Esophagus muscularis mucosa (tissue), 4 donors: ENCODE results near the gene C1QTNF7. TPM values are rescaled to one million over a fixed set of nuclear protein-coding genes. Genes with fewer than 3 reads are reported as not detected.

Experiments used
- DNase-seq: peaks from one replicate; pipeline ENCODE4 v3.0.0-alpha.2; 2017; ENCODE audit errors: extremely low spot score
- H3K27ac ChIP-seq, 4 donors: fragments of 200-600 bp; sonication (generic); replicated peaks in 1 of 4; 1 replicate in 3 of 4; 2 replicates in 1 of 4; pipeline ENCODE4 v1.5.1; 2016 to 2019; ENCODE audit warnings: mild to moderate bottlenecking in 1 of 4
- H3K27me3 ChIP-seq, 4 donors: fragments of 200-600 bp; sonication (generic); one replicate each; pipeline versions ENCODE4 v1.5.1 to v1.6.0; 2016 to 2019
- H3K36me3 ChIP-seq, 4 donors: fragments of 200-600 bp; sonication (generic); one replicate each; pipeline ENCODE4 v1.5.1; 2016 to 2019
- H3K4me1 ChIP-seq, 4 donors: fragments of 200-600 bp; sonication (generic); one replicate each; pipeline ENCODE4 v1.5.1; 2016 to 2019
- H3K4me3 ChIP-seq, 4 donors: fragments of 200-600 bp; sonication (generic); 1 replicate in 2 of 4; 2 replicates in 2 of 4; pipeline ENCODE4 v1.5.1; 2016 to 2019; ENCODE audit warnings: mild to moderate bottlenecking in 4 of 4, moderate library complexity in 1 of 4
- H3K9me3 ChIP-seq, 4 donors: fragments of 200-600 bp; sonication (generic); 1 replicate in 3 of 4; 2 replicates in 1 of 4; pipeline ENCODE4 v1.5.1; 2016 to 2019
- CTCF ChIP-seq, 3 experiments: fragments of 200-600 bp in 2 of 3; fragments of 450-650 bp in 1 of 3; sonication (generic) in 2 of 3; IDR thresholded peaks; one replicate each; pipeline ENCODE4 v1.5.1; 2017 to 2019; ENCODE audit warnings: antibody characterized with exemption in 3 of 3, mild to moderate bottlenecking in 2 of 3, moderate library complexity in 1 of 3
- EP300 ChIP-seq: sonication (generic); formaldehyde crosslinking; IDR thresholded peaks from one replicate; pipeline ENCODE4 v1.6.1; 2017; ENCODE audit warnings: antibody characterized with exemption
- POLR2A ChIP-seq: fragments of 450-650 bp; IDR thresholded peaks from one replicate; pipeline ENCODE4 v1.6.1; 2017; ENCODE audit warnings: antibody characterized with exemption, moderate library complexity, mild to moderate bottlenecking, low read depth
- POLR2AphosphoS5 ChIP-seq, 2 donors: sonication (generic); formaldehyde crosslinking; IDR thresholded peaks; one replicate each; pipeline ENCODE4 v1.6.1; 2017; ENCODE audit warnings: antibody characterized with exemption in 2 of 2
- WGBS: methylation state at CpG from one replicate; pipeline ENCODE4 v1.1.5; 2018; 5-methylcytosine and 5-hydroxymethylcytosine counted together
- intact Hi-C: fragments of 100-400 bp; cut with DNase I; formaldehyde crosslinking; loops from one replicate; pipeline ENCODE4 v1.15.1; 2023
- total RNA-seq, 4 donors: library from RNA; depleted of rRNA; stranded (reverse); fragments of >200 nt; gene quantifications; one replicate each; pipeline versions ENCODE4 v1.1.0 to v1.2.1, GENCODE V29; 2016

C1QTNF7 gene
- total RNA-seq, 4 donors from 2014 or later, result 15.7 to 41.9 (median 26.0) TPM

DNA sequence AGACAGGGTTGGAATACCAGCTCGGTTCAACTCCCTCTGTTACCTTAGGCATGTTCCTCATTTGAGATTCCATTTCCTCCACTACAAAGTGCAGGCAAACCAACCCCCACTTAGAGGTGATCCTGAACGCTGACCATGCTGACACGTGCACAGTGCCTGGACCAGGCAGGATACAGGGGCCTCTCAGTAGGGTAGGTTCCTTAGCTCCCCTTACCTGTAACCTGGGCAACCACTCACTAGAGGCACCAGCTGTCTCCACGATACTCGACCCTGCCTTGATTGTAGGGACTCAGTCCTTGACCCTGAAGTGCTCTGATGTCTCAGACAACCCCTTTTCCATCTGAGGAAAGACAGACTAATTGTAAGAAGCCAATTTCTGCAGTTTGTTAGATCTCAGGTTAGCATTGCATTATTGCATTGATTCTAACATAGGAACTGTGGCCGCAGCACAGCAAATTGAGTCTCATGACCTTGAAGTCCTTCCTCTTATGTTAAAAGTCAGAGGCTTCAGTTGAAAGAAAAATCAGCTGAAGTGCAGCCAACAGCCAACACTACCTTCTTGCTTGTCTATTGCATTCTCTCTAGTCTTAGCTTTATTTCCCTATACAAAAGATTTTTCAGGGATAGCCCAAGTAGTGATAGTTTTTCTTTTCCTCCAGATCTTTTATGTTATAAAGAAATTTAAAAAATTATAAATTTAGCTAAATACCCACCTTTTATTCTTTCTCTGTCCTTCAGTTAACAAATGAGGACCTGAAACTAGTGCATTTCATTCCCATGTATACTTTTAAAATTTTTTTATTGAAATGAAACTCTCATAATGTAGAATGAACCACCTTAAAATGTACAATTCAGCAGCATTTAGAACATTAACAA lies 11.2 kb upstream of the C1QTNF7 start:
- 83% methylated on average over 5 of the region's 6 CpGs for WGBS
- Histone ChIP-seq H3K4me1 (peaks cover 8 to 85% (median 70%) of the 10 kb centered on the region in 4 donors), H3K9me3 (no peaks in the 10 kb centered on the region), H3K36me3 (no peaks in the 10 kb centered on the region), H3K4me3 (no peak overlapping the region), H3K27ac (peak overlapping the region in 3 of 4 donors; percentile 6 to 73 (median 9)), H3K27me3 (no peaks in the 10 kb centered on the region)
- intact Hi-C loops, result no loop called here
- TF ChIP-seq CTCF (IDR thresholded peaks at IDR 0.05), result no peak
- no peak for TF ChIP-seq EP300
- TF ChIP-seq POLR2AphosphoS5 (IDR thresholded peaks at IDR 0.05), result no peak
- no peak for TF ChIP-seq POLR2A
- DNase-seq, result peak; percentile 86

DNA sequence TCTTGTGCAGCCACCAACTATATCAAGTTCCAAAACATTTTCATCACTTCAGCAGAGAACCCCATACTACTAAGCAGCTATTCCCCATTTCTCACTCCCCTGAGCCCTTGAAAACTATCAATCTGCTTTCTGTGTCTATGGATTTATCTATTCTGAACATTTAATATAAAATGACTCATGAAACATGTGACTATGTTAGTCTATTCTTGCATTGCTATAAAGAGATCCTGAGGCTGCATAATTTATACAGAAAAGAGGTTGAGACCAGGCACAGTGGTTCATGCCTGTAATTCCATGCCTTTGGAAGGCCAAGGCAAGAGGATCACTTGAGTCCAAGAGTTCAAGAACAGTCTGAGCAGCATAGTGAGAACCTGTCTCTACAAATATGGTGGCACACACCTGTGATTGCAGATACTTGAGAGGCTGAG lies 10.6 kb upstream of the C1QTNF7 start:
- intact Hi-C loops, result no loop called here
- no peaks in the 10 kb centered on the region for H3K27me3 ChIP-seq
- no peaks in the 10 kb centered on the region for H3K36me3 ChIP-seq
- TF ChIP-seq CTCF (IDR thresholded peaks at IDR 0.05), result no peak
- no peak for TF ChIP-seq POLR2AphosphoS5 (IDR thresholded peaks at IDR 0.05)
- TF ChIP-seq EP300, result no peak
- no peak for TF ChIP-seq POLR2A
- DNase-seq, result no peak
- H3K4me1 ChIP-seq, result peaks cover 8 to 86% (median 70%) of the 10 kb centered on the region in 4 donors
- no peaks in the 10 kb centered on the region for H3K9me3 ChIP-seq
- no peak overlapping the region for H3K4me3 ChIP-seq
- peak overlapping the region in 3 of 4 donors; percentile 70 to 73 (median 72) for H3K27ac ChIP-seq

GRCh38 chr4:15418956-15419355 lies 8.9 kb upstream of the C1QTNF7 start:
- no peak for TF ChIP-seq CTCF (IDR thresholded peaks at IDR 0.05)
- no peak for TF ChIP-seq POLR2AphosphoS5 (IDR thresholded peaks at IDR 0.05)
- TF ChIP-seq EP300, result no peak
- no peak for TF ChIP-seq POLR2A
- 55% methylated on average over 2 of the region's 2 CpGs for WGBS
- no peaks in the 10 kb centered on the region for H3K9me3 ChIP-seq
- peaks cover 8 to 74% (median 63%) of the 10 kb centered on the region in 4 donors for H3K4me1 ChIP-seq
- H3K27me3 ChIP-seq, result no peaks in the 10 kb centered on the region
- H3K4me3 ChIP-seq, result no peak overlapping the region
- intact Hi-C loops, result no loop called here
- peak overlapping the region; percentile 40 to 73 (median 71) for H3K27ac ChIP-seq
- no peaks in the 10 kb centered on the region for H3K36me3 ChIP-seq
- DNase-seq, result no peak

DNA sequence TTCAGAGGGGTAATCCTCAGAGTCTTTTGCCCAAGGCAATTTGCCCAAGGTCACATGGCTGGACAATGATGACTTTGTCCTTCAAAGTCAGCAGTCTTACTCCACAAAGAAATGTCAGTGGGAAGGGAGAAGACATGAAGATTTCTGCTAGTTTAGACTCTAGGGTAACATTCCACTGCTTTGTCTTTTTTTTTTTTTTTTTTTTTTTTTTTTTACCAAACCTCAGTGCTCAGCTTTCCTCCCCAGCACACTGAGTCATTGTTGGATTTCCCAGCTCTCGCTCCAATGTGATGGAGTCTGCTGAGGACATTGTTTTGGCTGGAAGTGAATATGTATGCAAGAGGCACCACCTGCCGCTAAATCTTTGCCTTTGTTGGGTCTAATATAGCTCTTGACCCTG lies 7.2 kb upstream of the C1QTNF7 start:
- no peak for DNase-seq
- peaks cover 5 to 60% (median 54%) of the 10 kb centered on the region in 4 donors for H3K4me1 ChIP-seq
- no peak overlapping the region for H3K4me3 ChIP-seq
- intact Hi-C loops, result no loop called here
- H3K27ac ChIP-seq, result peak overlapping the region in 3 of 4 donors; percentile 50 to 73 (median 70)
- no peaks in the 10 kb centered on the region for H3K36me3 ChIP-seq
- no peaks in the 10 kb centered on the region for H3K9me3 ChIP-seq
- TF ChIP-seq CTCF (IDR thresholded peaks at IDR 0.05), result no peak
- no peak for TF ChIP-seq EP300
- TF ChIP-seq POLR2AphosphoS5 (IDR thresholded peaks at IDR 0.05), result peak in 1 of 2 donors; percentile 34
- TF ChIP-seq POLR2A, result no peak
- H3K27me3 ChIP-seq, result no peaks in the 10 kb centered on the region
- WGBS, result 53% methylated on average over 2 of the region's 2 CpGs
